Measurements from ENCODE around the gene GRIN1.
"Not testable (repeated sequence)": the region's sequence is repeated elsewhere in the genome, so short reads cannot be mapped to it uniquely, and the experiment has no call there.

The GRIN1 gene

GRCh38 chr9:137130176-137130755, 8.7 kb upstream of the GRIN1 start:
- peaks cover 8% of the 10 kb centered on the region for H3K4me1 ChIP-seq (ENCODE audit: insufficient read depth, low read length)
- no peaks in the 10 kb centered on the region for H3K36me3 ChIP-seq (ENCODE audit: insufficient read depth, low read length)
- H3K9me3 ChIP-seq (ENCODE audit: control insufficient read depth, insufficient read depth, low read length): no peaks in the 10 kb centered on the region
- H3K9ac ChIP-seq (ENCODE audit: low read depth, low read length): peak overlapping the region; percentile 59

- Histone ChIP-seq H3K4me1 (ENCODE audit: insufficient read depth, low read length) (no peaks in the 10 kb centered on the region; the same call in 1 of the 2 replicates), H3K9me3 (ENCODE audit: control insufficient read depth, insufficient read depth, low read length) (no peaks in the 10 kb centered on the region), H3K9ac (ENCODE audit: low read depth, low read length) (no peak overlapping the region), H3K36me3 (ENCODE audit: insufficient read depth, low read length) (no peaks in the 10 kb centered on the region)
These were observed 4.8 kb upstream of the GRIN1 start for GRCh38 chr9:137134191-137134590.

DNA sequence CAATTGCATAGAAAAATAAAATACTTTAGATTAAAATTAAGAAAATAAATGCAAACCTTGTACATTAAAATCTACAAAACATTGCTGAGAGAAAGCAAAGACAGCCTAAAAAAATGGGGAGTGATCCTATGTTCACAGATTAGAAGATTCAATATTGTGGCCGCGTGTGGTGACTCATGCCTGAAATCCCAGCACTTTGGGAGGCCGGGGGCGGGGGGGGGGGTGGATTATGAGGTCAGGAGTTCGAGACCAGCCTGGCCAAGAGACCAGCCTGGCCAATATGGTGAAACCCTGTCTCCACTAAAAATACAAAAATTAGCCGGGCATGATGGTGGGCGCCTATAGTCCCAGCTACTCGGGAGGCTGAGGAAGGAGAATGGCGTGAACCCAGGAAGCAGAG, 3.8 kb upstream of the GRIN1 start:
- H3K4me1 ChIP-seq (ENCODE audit: insufficient read depth, low read length); H3K9me3 ChIP-seq (ENCODE audit: control insufficient read depth, insufficient read depth, low read length); H3K36me3 ChIP-seq (ENCODE audit: insufficient read depth, low read length); H3K9ac ChIP-seq (ENCODE audit: low read depth, low read length): not testable (repeated sequence)

- Histone ChIP-seq H3K4me1 (ENCODE audit: insufficient read depth, low read length) (no peaks in the 10 kb centered on the region; the same call in 1 of the 2 replicates), H3K9ac (ENCODE audit: low read depth, low read length) (no peak overlapping the region), H3K9me3 (ENCODE audit: control insufficient read depth, insufficient read depth, low read length) (no peaks in the 10 kb centered on the region), H3K36me3 (ENCODE audit: insufficient read depth, low read length) (no peaks in the 10 kb centered on the region)
These were observed 2.6 kb upstream of the GRIN1 start for GRCh38 chr9:137136261-137136880.

DNA sequence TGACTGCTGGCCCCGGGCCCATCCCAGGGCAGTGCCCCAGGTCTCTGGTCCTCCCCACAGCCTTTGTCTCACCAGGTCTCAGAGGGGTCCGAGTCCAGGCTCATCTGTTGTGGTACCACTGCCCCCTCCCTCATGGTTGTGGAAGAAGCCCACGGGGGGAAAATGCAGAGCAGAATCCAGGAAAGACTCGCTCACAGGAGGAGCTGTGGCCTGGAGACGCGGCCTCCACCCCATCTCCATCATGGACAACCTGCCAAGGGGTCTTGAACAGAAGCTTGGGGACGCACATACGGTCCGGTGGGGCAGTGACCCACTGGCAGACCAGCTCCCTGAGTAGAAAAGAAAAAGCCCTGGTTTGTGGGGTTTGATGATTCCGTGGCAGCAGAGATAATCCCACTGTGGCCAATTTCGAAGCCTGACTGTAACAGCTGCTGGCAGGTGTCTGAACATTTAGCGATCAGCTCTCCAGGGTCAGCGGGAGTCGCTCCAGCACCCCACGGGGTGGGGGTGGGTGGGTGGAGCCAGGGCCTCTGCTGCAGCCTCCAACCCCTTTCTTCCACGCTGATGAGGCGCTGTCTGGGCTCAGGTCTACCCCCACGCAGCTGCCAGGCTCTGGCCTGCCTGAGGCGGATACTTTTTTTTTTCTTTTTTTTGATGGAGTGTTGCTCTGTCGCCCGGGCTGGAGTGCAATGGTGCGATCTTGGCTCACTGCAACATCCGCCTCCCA, 1.9 kb upstream of the GRIN1 start:
- Histone ChIP-seq H3K9me3 (ENCODE audit: control insufficient read depth, insufficient read depth, low read length) (no peaks in the 10 kb centered on the region), H3K4me1 (ENCODE audit: insufficient read depth, low read length) (no peaks in the 10 kb centered on the region; the same call in 1 of the 2 replicates), H3K36me3 (ENCODE audit: insufficient read depth, low read length) (no peaks in the 10 kb centered on the region), H3K9ac (ENCODE audit: low read depth, low read length) (no peak overlapping the region)

- H3K9ac ChIP-seq (ENCODE audit: low read depth, low read length): no peak overlapping the region
These were observed 764 bp upstream of the GRIN1 start for GRCh38 chr9:137138058-137138721.

GRCh38 chr9:137139468-137140150, 655 bp downstream of the GRIN1 start:
- Histone ChIP-seq H3K9me3 (ENCODE audit: control insufficient read depth, insufficient read depth, low read length) (no peaks in the 10 kb centered on the region), H3K9ac (ENCODE audit: low read depth, low read length) (no peak overlapping the region), H3K36me3 (ENCODE audit: insufficient read depth, low read length) (no peaks in the 10 kb centered on the region), H3K4me1 (ENCODE audit: insufficient read depth, low read length) (no peaks in the 10 kb centered on the region; the same call in 1 of the 2 replicates)

More at GRCh38 chr9:137138058-137138721, 764 bp upstream of the GRIN1 start:
- H3K36me3 ChIP-seq (ENCODE audit: insufficient read depth, low read length): no peaks in the 10 kb centered on the region
- no peaks in the 10 kb centered on the region for H3K9me3 ChIP-seq (ENCODE audit: control insufficient read depth, insufficient read depth, low read length)
- no peaks in the 10 kb centered on the region; the same call in 1 of the 2 replicates for H3K4me1 ChIP-seq (ENCODE audit: insufficient read depth, low read length)

- Histone ChIP-seq H3K4me1 (ENCODE audit: insufficient read depth, low read length) (no peaks in the 10 kb centered on the region; the same call in 1 of the 2 replicates), H3K9ac (ENCODE audit: low read depth, low read length) (no peak overlapping the region), H3K9me3 (ENCODE audit: control insufficient read depth, insufficient read depth, low read length) (no peaks in the 10 kb centered on the region), H3K36me3 (ENCODE audit: insufficient read depth, low read length) (no peaks in the 10 kb centered on the region)
These were observed 1.4 kb downstream of the GRIN1 start for GRCh38 chr9:137140151-137141012.

- Histone ChIP-seq H3K36me3 (ENCODE audit: insufficient read depth, low read length) (no peaks in the 10 kb centered on the region), H3K4me1 (ENCODE audit: insufficient read depth, low read length) (no peaks in the 10 kb centered on the region; the same call in 1 of the 2 replicates), H3K9ac (ENCODE audit: low read depth, low read length) (no peak overlapping the region), H3K9me3 (ENCODE audit: control insufficient read depth, insufficient read depth, low read length) (no peaks in the 10 kb centered on the region)
These were observed 2.3 kb downstream of the GRIN1 start for GRCh38 chr9:137141050-137141810.

- Histone ChIP-seq H3K36me3 (ENCODE audit: insufficient read depth, low read length) (no peaks in the 10 kb centered on the region), H3K9ac (ENCODE audit: low read depth, low read length) (no peak overlapping the region), H3K9me3 (ENCODE audit: control insufficient read depth, insufficient read depth, low read length) (no peaks in the 10 kb centered on the region), H3K4me1 (ENCODE audit: insufficient read depth, low read length) (no peaks in the 10 kb centered on the region; the same call in 1 of the 2 replicates)
These were observed 3.3 kb downstream of the GRIN1 start for GRCh38 chr9:137141976-137142936.

GRCh38 chr9:137143459-137143858, 4.5 kb downstream of the GRIN1 start:
- Histone ChIP-seq H3K9me3 (ENCODE audit: control insufficient read depth, insufficient read depth, low read length) (no peaks in the 10 kb centered on the region), H3K36me3 (ENCODE audit: insufficient read depth, low read length) (no peaks in the 10 kb centered on the region), H3K4me1 (ENCODE audit: insufficient read depth, low read length) (no peaks in the 10 kb centered on the region; the same call in 1 of the 2 replicates), H3K9ac (ENCODE audit: low read depth, low read length) (no peak overlapping the region)
